Transverse colon (tissue), 4 donors: ENCODE results near the gene PLPPR4. TPM values are rescaled to one million over a fixed set of nuclear protein-coding genes. Genes with fewer than 3 reads are reported as not detected.

Experiments
- DNase-seq: peaks from one replicate; pipeline ENCODE4 v3.0.0-alpha.2; 2019
- H3K27ac ChIP-seq, 4 donors: fragments of 200-600 bp; sonication (generic); 2 replicates each; pipeline ENCODE4 v1.5.1; 2016 to 2018; ENCODE audit warnings: inconsistent platforms in 4 of 4
- H3K27me3 ChIP-seq: fragments of 200-600 bp; sonication (generic); 2 replicates; pipeline ENCODE4 v1.5.1; 2017; ENCODE audit warnings: inconsistent platforms
- H3K36me3 ChIP-seq, 4 donors: fragments of 200-600 bp; sonication (generic); 2 replicates each; pipeline ENCODE4 v1.5.1; 2017 to 2019; ENCODE audit warnings: inconsistent platforms in 4 of 4
- H3K4me1 ChIP-seq, 4 donors: fragments of 200-600 bp; sonication (generic); 2 replicates each; pipeline ENCODE4 v1.5.1; 2017 to 2020; ENCODE audit warnings: inconsistent platforms in 4 of 4
- H3K4me3 ChIP-seq, 4 donors: fragments of 200-600 bp; sonication (generic); 1 replicate in 1 of 4; 2 replicates in 3 of 4; pipeline versions ENCODE4 v1.5.1 to v1.6.1; 2017 to 2019; ENCODE audit warnings: inconsistent platforms in 4 of 4
- H3K9me3 ChIP-seq, 2 donors: fragments of 200-600 bp; sonication (generic); 2 replicates each; pipeline ENCODE4 v1.5.1; 2017 to 2019; ENCODE audit warnings: inconsistent platforms in 2 of 2
- EP300 ChIP-seq: sonication (generic); formaldehyde crosslinking; IDR thresholded peaks from one replicate; pipeline ENCODE4 v1.6.1; 2017; ENCODE audit warnings: antibody characterized with exemption, low read depth
- POLR2A ChIP-seq: fragments of 450-650 bp; IDR thresholded peaks from one replicate; pipeline ENCODE4 v1.6.1; 2016; ENCODE audit warnings: antibody characterized with exemption, mild to moderate bottlenecking, moderate library complexity
- POLR2AphosphoS5 ChIP-seq, 3 donors: sonication (generic); formaldehyde crosslinking; IDR thresholded peaks; one replicate each; pipeline ENCODE4 v1.6.1; 2016; ENCODE audit warnings: antibody characterized with exemption in 3 of 3
- WGBS, 2 donors: methylation state at CpG; one replicate each; pipeline ENCODE4 v1.1.5; 2018; ENCODE audit warnings: low coverage in 1 of 2; 5-methylcytosine and 5-hydroxymethylcytosine counted together
- in situ Hi-C, 4 donors: fragments of 200-750 bp; cut with MboI; loops; one replicate each; pipeline versions ENCODE4 v1.15.0 to v1.15.1; 2017; ENCODE audit warnings: low sequenced_read_pairs in 3 of 4, low pct_ligation_motif_present in 1 of 4, low pct_unique_long_range_greater_than_20kb in 1 of 4
- intact Hi-C: fragments of 100-400 bp; cut with DNase I; formaldehyde crosslinking; loops from one replicate; pipeline ENCODE4 v1.15.1; 2023; ENCODE audit warnings: low total_unique reads
- total RNA-seq, 4 donors: library from RNA; depleted of rRNA; stranded (reverse); fragments of >200 nt; gene quantifications; one replicate each; pipeline ENCODE4 v1.1.0, GENCODE V29; 2016
- TF ChIP-seq, protein P1 (sequence below), 5 experiments: fragments of 200-600 bp in 3 of 5; fragments of 450-650 bp in 2 of 5; sonication (generic) in 3 of 5; IDR thresholded peaks; 1 replicate in 2 of 5; 2 replicates in 3 of 5; pipeline ENCODE4 v1.5.1; 2016 to 2017; ENCODE audit warnings: antibody characterized with exemption in 5 of 5, inconsistent platforms in 3 of 5, mild to moderate bottlenecking in 2 of 5, moderate library complexity in 1 of 5

The PLPPR4 gene
- total RNA-seq, 4 donors from 2014 or later = 0.37 to 21.5 (median 0.68) TPM

- intact Hi-C loops = no loop called here
- Histone ChIP-seq H3K27me3 (no peaks in the 10 kb centered on the region), H3K4me1 (no peaks in the 10 kb centered on the region), H3K9me3 (no peaks in the 10 kb centered on the region), H3K36me3 (no peaks in the 10 kb centered on the region), H3K4me3 (no peak overlapping the region), H3K27ac (no peak overlapping the region)
- no peak for DNase-seq
- TF ChIP-seq, protein P1, sequence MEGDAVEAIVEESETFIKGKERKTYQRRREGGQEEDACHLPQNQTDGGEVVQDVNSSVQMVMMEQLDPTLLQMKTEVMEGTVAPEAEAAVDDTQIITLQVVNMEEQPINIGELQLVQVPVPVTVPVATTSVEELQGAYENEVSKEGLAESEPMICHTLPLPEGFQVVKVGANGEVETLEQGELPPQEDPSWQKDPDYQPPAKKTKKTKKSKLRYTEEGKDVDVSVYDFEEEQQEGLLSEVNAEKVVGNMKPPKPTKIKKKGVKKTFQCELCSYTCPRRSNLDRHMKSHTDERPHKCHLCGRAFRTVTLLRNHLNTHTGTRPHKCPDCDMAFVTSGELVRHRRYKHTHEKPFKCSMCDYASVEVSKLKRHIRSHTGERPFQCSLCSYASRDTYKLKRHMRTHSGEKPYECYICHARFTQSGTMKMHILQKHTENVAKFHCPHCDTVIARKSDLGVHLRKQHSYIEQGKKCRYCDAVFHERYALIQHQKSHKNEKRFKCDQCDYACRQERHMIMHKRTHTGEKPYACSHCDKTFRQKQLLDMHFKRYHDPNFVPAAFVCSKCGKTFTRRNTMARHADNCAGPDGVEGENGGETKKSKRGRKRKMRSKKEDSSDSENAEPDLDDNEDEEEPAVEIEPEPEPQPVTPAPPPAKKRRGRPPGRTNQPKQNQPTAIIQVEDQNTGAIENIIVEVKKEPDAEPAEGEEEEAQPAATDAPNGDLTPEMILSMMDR (IDR thresholded peaks at IDR 0.05) = no peak
- TF ChIP-seq EP300 (no peak), POLR2AphosphoS5 (IDR thresholded peaks at IDR 0.05) (no peak), POLR2A (no peak)
- in situ Hi-C loops = no loop called here
- 55 to 100% methylated on average over 1 to 2 of the region's 2 CpGs for WGBS, 2 donors
These were observed 67.3 kb downstream of the PLPPR4 start for GRCh38 chr1:99331636-99332035.

GRCh38 chr1:99332561-99332960, 68.3 kb downstream of the PLPPR4 start:
- intact Hi-C loops = no loop called here
- WGBS, 2 donors = 53 to 85% methylated on average over 1 of the region's 1 CpG
- Histone ChIP-seq H3K27ac (no peak overlapping the region), H3K4me3 (no peak overlapping the region), H3K36me3 (no peaks in the 10 kb centered on the region), H3K4me1 (no peaks in the 10 kb centered on the region), H3K9me3 (no peaks in the 10 kb centered on the region), H3K27me3 (no peaks in the 10 kb centered on the region)
- TF ChIP-seq, protein P1 (IDR thresholded peaks at IDR 0.05) = no peak
- TF ChIP-seq POLR2AphosphoS5 (IDR thresholded peaks at IDR 0.05) (no peak), POLR2A (no peak), EP300 (no peak)
- in situ Hi-C loops = no loop called here
- DNase-seq = no peak

DNA sequence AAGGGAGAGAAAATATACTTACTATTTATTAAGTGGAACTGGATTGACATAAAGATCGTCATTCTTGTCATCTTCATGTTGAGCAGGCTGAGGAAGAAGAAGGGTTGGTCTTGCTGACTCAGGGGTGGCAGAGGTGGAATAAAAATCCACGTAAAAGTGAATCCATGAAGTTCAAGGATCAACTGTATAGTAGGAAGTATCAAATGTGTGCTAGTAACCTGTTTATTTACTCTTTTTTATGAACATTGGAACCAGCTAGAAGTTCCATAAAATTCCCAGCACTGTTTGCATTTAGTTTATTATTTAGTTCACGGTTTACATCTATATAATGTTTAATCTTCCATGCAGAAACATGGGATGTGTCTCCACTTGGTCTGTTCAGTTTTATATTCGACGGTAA, 70.7 kb downstream of the PLPPR4 start:
- intact Hi-C loops (no loop called here), in situ Hi-C loops (no loop called here)
- no peaks in the 10 kb centered on the region for H3K27me3 ChIP-seq
- H3K4me3 ChIP-seq = no peak overlapping the region
- TF ChIP-seq, protein P1 (IDR thresholded peaks at IDR 0.05) = no peak
- no peak for TF ChIP-seq POLR2A
- TF ChIP-seq EP300 = no peak
- no peak for TF ChIP-seq POLR2AphosphoS5 (IDR thresholded peaks at IDR 0.05)
- DNase-seq = no peak
- no peaks in the 10 kb centered on the region for H3K36me3 ChIP-seq
- H3K27ac ChIP-seq = peak overlapping the region in 3 of 4 donors; percentile 4 to 63 (median 58)
- H3K4me1 ChIP-seq = no peaks in the 10 kb centered on the region
- 36 to 47% methylated on average over 5 of the region's 5 CpGs for WGBS, 2 donors
- H3K9me3 ChIP-seq = no peaks in the 10 kb centered on the region

GRCh38 chr1:99347041-99347684, 82.9 kb downstream of the PLPPR4 start:
- WGBS, 2 donors = 93% methylated on average over 2 of the region's 2 CpGs; no CpG with 5 or more reads in 1 of the 2 donors
- DNase-seq = no peak
- Histone ChIP-seq H3K27ac (no peak overlapping the region), H3K4me1 (no peaks in the 10 kb centered on the region), H3K36me3 (no peaks in the 10 kb centered on the region), H3K27me3 (no peaks in the 10 kb centered on the region), H3K4me3 (no peak overlapping the region), H3K9me3 (peaks cover 0 to 2% of the 10 kb centered on the region in 2 donors)
- intact Hi-C loops = no loop called here
- in situ Hi-C loops = no loop called here
- TF ChIP-seq, protein P1 (IDR thresholded peaks at IDR 0.05) = no peak
- no peak for TF ChIP-seq POLR2AphosphoS5 (IDR thresholded peaks at IDR 0.05)
- no peak for TF ChIP-seq EP300
- no peak for TF ChIP-seq POLR2A
